PC-3 (cell line): ENCODE results near the gene TACC2. TPM values are rescaled to one million over a fixed set of nuclear protein-coding genes. Genes with fewer than 3 reads are reported as not detected.

Source experiments
- total RNA-seq: library from RNA; depleted of rRNA; stranded (reverse); fragments of >200 nt; gene quantifications from 2 replicates; pipeline ENCODE4 v1.2.3, GENCODE V29; 2014; rRNA removed

TACC2 gene
- total RNA-seq, 1 experiment from 2014 or later: 31.7 TPM

Other genes starting within 250 kb of the TACC2 start
- 7.9 and 12.8 TPM in 2 replicates for gene ATE1, start 61.1 kb upstream of the TACC2 start, total RNA-seq
- 46.3 and 47.3 TPM in 2 replicates for gene NSMCE4A, start 13.9 kb upstream of the TACC2 start, total RNA-seq